GM12872 (cell line): ENCODE results near the gene PCP4.

Experiments used
- TF ChIP-seq, protein P1 (sequence below): IDR thresholded peaks from 3 replicates; pipeline ENCODE4 v1.5.1; 2011; ENCODE audit warnings: low read depth, mild to moderate bottlenecking, low read length, moderate library complexity; ENCODE audit not compliant: insufficient read depth

The PCP4 gene

DNA sequence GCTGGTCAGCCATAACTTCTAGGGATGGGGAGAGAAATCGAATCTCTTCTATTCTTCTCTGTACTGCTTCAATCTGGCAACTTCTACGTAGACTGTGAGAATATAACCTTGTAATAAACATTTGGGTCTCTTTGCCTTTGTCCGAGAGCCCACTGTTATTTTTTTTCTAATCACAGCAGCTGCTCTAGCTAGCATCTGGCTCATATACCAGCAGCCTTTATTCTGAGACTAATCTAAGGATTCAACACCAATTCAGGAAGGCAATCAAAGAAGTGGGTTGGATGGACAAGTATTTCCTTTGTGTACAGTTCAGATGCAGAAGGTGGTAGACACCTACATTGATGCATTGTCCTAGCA lies 15.6 kb downstream of the PCP4 start:
- TF ChIP-seq, protein P1, sequence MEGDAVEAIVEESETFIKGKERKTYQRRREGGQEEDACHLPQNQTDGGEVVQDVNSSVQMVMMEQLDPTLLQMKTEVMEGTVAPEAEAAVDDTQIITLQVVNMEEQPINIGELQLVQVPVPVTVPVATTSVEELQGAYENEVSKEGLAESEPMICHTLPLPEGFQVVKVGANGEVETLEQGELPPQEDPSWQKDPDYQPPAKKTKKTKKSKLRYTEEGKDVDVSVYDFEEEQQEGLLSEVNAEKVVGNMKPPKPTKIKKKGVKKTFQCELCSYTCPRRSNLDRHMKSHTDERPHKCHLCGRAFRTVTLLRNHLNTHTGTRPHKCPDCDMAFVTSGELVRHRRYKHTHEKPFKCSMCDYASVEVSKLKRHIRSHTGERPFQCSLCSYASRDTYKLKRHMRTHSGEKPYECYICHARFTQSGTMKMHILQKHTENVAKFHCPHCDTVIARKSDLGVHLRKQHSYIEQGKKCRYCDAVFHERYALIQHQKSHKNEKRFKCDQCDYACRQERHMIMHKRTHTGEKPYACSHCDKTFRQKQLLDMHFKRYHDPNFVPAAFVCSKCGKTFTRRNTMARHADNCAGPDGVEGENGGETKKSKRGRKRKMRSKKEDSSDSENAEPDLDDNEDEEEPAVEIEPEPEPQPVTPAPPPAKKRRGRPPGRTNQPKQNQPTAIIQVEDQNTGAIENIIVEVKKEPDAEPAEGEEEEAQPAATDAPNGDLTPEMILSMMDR, result no peak

DNA sequence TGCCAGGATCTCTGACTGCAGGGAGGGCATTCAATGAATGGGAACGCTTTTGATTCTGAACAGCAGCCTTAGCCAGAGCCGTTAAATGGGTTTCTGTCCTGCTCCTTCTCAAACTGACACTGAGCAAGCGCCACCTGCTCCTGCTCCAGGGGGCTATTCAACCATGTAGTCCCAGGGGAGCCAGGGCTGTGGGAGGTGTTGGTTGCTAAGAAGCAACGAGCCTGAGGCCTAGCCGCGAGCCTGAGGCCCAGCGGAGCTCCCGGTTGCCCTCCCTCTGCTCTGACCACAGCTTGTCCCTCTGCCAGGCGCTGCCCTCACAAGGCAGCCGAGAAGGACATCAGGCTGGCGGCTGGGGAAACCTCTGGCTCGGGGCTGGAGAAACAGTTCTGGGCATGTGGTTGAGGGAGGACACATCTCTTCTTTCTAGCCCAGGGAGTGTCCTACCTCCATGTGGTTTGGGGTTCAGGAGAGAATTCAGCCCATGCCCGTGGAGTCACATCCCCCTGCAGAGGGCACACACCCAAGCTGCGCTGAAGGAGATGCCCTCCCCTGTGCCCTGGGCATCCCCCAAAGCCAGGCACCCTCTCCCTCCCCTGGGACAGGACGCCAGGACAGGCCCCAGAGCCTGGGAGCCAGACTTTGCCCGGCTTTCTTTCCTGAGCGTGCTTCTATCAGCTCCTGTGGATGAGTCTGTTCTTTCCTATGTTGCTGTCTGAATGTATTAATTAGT lies 18.0 kb downstream of the PCP4 start:
- TF ChIP-seq, protein P1, result no peak

DNA sequence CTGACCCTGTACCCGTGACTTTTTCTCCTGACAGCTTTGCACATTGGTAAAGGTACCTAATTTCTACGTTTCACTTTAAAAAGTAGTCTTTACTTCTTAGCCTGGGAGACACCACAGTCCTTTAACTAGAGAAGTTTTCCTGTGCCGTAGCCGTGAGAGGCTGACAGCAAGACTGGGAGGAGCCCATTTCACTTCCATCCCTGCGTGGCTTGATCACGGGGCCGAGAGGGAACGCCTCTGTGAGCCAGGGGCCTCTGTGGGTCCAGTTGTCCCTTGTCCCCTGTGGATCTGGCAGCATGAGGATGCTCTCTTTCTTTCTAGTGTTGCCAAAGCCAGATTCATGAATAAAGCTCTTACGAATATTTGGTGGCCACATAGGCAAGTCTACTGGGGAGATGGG lies 21.6 kb downstream of the PCP4 start:
- TF ChIP-seq, protein P1, result no peak

DNA sequence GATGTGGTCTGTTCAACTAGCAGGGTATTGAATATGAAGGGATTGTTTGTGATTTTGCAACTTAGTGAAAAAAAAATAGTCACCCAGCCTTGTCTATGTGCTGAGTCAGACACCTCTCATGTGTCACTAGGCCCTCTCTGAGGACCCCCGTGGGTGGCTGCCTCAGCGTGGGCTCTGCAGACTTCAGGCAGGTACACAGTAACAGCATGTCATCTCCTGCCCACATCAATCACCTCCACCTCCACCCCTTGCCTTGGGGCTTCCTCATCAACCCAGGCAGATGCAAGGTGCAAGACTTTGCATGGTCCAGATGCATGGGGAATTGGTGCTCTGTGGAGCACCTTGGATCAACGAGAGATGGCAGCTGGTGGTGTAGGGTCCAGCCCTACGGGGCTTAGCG lies 23.9 kb downstream of the PCP4 start:
- TF ChIP-seq, protein P1, result no peak

DNA sequence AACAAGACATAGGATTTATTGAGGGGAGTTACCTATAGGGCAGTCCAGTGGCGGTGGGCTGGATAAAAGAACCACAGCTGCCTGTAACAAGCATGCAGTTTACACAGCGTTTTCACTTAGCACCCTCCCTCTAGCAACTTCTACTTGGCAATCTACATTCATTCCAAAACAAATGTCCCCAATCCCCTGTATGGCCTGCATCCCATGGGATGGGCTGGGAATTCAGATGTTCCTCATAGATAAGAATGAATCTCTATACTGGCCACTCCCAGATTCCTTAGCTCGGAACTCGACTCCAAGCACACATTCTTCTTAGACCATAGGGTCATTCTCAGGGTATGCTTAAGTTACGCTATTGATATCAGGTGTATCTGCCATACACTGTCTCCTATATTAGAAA lies 33.3 kb downstream of the PCP4 start:
- TF ChIP-seq, protein P1, result no peak

DNA sequence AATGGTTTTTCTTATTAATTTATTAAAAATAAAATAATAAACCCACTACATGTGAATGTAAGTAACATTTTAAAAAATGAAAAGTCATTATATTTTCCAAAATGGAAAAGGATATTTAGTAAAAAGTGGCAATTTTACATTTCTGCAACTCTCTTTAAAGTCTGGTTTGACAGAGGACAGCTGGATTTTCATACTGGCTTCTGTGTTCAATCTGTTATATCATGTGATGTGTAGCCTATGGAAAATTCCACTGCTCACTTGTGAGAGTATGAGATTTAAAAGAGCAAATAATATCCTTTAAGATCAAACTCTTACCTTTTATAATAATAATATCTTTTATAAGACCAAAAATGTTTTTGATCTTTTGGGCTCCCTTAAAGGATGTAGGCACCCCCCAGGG lies 33.7 kb downstream of the PCP4 start:
- TF ChIP-seq, protein P1, result no peak

DNA sequence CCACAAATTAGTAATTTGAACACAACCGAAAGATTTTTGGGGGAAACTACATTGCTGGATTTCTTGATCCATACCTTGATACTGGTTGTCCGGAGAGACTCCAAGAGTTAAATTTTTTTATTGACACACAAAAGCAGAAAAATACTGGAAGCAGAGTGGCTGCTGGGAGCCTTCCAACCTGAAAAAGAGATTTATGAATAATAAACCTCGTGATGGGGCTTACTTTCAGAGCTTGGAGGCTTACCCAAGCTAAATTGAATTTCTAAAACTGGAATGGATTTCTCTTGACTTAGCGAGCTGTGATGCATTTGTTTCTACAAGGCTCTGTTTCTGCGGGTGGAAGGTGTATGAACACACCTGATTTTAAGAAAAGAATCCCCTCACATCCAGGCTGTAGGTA lies 35.7 kb downstream of the PCP4 start:
- TF ChIP-seq, protein P1, result no peak

DNA sequence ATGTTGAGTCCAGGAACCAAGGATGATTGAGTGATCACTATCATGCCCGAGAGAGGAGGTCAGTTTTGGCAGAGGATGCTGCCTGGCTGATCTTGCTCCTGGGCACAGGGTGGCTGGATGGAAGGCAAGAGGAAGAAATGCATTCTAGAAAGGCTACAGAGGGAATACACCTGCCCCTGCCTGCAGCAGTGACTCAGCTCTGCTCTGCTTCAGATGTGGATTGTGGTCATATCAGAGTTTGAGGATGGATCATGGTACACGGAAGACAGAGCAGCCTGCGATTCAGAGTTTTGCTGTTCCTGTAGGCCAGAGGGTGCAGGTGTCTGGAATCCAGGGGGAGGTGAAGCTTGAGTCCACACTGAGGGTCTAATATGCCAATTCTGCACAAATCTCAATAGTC lies 37.2 kb downstream of the PCP4 start:
- TF ChIP-seq, protein P1, result no peak
